Measurements from ENCODE around the gene EPHA6. TPM values are rescaled to one million over a fixed set of nuclear protein-coding genes. Genes with fewer than 3 reads are reported as not detected.

The EPHA6 gene
- total and polyA plus RNA-seq, 9 of the 15 experiments (the other 6 are each of a cell fraction or from before 2014, with no cell fraction given): not detected

DNA sequence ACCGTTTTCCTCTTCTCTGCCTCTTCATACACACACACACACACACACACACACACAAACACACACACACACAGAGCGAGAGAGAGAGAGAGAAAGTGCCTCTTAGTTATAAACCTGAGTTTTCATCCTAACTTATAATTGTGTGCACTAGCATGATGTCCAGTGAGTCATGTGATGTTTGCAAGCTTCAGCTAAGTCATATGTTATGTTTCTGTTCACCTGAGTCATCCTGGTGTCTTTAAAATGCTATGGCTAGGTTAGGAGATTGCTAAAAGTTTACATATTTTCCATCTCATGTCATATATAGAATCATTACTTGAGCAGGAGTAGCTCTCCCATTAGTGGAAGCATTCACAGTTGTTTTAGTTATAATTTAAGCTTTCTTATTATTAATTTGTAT, 155.8 kb downstream of the EPHA6 start:
- Histone ChIP-seq H4K20me1 (replicated peaks; ENCODE audit: control insufficient read depth, insufficient read depth, low read length) (no peaks in the 10 kb centered on the region), H3K4me3 (no peak overlapping the region), H3K79me2 (ENCODE audit: control insufficient read depth, insufficient read depth, low read length) (no peaks in the 10 kb centered on the region), H3K36me3 (ENCODE audit: control insufficient read depth, insufficient read depth, low read length) (no peaks in the 10 kb centered on the region), H3K4me2 (ENCODE audit: insufficient read depth, low read length) (no peak overlapping the region), H3K27me3 (ENCODE audit: control insufficient read depth in 2 of 2, insufficient read depth in 2 of 2, low read length in 2 of 2) (no peaks in the 10 kb centered on the region), H3K9me1 (ENCODE audit: control insufficient read depth, insufficient read depth, low read length) (no peaks in the 10 kb centered on the region), H3K9ac (ENCODE audit: insufficient read depth in 1 of 2, low read depth in 2 of 2, low read length in 2 of 2) (no peak overlapping the region), H3K4me1 (replicated peaks in 1 of 2; ENCODE audit: control insufficient read depth in 2 of 2, insufficient read depth in 2 of 2, low read length in 2 of 2) (no peaks in the 10 kb centered on the region), H2AFZ (ENCODE audit: low read depth, low read length) (no peak overlapping the region), H3K9me3 (replicated peaks; ENCODE audit: control insufficient read depth, insufficient read depth, low read depth, low read length) (no peaks in the 10 kb centered on the region), H3K27ac (ENCODE audit: extremely low read depth, low read depth, low read length) (no peak overlapping the region)
- ATAC-seq (no peak), DNase-seq (ENCODE audit: extremely low read depth in 1 of 4, low spot score in 3 of 4) (no peak), FAIRE-seq (no peak)
- ChIA-PET POLR2A (no interaction called here), CTCF (ENCODE audit: low intra/inter-chr PET ratio) (no interaction called here)
- in situ Hi-C loops (cut with MboI): no loop called here
- no TSS peak for BruUV-seq (replicated peaks)
- intact Hi-C loops (cut with micrococcal nuclease): no loop called here
- TF ChIP-seq, protein P1, sequence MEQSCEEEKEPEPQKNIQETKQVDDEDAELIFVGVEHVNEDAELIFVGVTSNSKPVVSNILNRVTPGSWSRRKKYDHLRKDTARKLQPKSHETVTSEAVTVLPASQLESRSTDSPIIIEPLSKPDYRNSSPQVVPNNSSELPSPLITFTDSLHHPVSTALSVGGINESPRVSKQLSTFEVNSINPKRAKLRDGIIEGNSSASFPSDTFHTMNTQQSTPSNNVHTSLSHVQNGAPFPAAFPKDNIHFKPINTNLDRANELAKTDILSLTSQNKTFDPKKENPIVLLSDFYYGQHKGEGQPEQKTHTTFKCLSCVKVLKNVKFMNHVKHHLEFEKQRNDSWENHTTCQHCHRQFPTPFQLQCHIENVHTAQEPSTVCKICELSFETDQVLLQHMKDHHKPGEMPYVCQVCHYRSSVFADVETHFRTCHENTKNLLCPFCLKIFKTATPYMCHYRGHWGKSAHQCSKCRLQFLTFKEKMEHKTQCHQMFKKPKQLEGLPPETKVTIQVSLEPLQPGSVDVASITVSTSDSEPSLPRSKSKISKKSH (CRISPR knock-in tag; IDR thresholded peaks at IDR 0.05): no peak
- TF ChIP-seq GATAD2B (IDR thresholded peaks at IDR 0.05; ENCODE audit: borderline replicate concordance): no peak
- TF ChIP-seq BMI1 (IDR thresholded peaks at IDR 0.05; ENCODE audit: low read length): no peak
- TF ChIP-seq, protein P2, sequence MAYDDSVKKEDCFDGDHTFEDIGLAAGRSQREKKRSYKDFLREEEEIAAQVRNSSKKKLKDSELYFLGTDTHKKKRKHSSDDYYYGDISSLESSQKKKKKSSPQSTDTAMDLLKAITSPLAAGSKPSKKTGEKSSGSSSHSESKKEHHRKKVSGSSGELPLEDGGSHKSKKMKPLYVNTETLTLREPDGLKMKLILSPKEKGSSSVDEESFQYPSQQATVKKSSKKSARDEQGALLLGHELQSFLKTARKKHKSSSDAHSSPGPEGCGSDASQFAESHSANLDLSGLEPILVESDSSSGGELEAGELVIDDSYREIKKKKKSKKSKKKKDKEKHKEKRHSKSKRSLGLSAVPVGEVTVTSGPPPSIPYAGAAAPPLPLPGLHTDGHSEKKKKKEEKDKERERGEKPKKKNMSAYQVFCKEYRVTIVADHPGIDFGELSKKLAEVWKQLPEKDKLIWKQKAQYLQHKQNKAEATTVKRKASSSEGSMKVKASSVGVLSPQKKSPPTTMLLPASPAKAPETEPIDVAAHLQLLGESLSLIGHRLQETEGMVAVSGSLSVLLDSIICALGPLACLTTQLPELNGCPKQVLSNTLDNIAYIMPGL (CRISPR knock-in tag; IDR thresholded peaks at IDR 0.05): no peak
- no peak for TF ChIP-seq NFRKB (IDR thresholded peaks at IDR 0.05; ENCODE audit: low read depth)
- TF ChIP-seq PHTF2 (CRISPR knock-in tag; IDR thresholded peaks at IDR 0.05): no peak
- TF ChIP-seq PHB (CRISPR knock-in tag; IDR thresholded peaks at IDR 0.05): no peak
- no peak for TF ChIP-seq POLR2B (IDR thresholded peaks at IDR 0.05; ENCODE audit: low read depth, partially characterized antibody)
- no peak for TF ChIP-seq ZEB2 (IDR thresholded peaks at IDR 0.05)
- TF ChIP-seq EGR1 (conservative IDR thresholded peaks at IDR 0.05): no peak
- TF ChIP-seq SRF (CRISPR knock-in tag; IDR thresholded peaks at IDR 0.05): no peak
- no peak for TF ChIP-seq ILK (tag; IDR thresholded peaks at IDR 0.05; ENCODE audit: borderline replicate concordance, low read depth)
- no peak for TF ChIP-seq CCAR2 (IDR thresholded peaks at IDR 0.05; ENCODE audit: low read depth, low read length)
- WGBS (ENCODE audit: insufficient coverage, low coverage, missing lambda C conversion rate): 0% methylated on average over 2 of the region's 2 CpGs

Measured in K562 (cell line).